ENCODE measurements around the gene PDK2. TPM values are rescaled to one million over a fixed set of nuclear protein-coding genes. Genes with fewer than 3 reads are reported as not detected.

Gene PDK2
- total and polyA plus RNA-seq, 10 of the 15 experiments (the other 5 are each of a cell fraction or from before 2014, with no cell fraction given) = 0.98 to 22.6 (median 12.3) TPM

GRCh38 chr17:50074227-50074626 lies 20.9 kb upstream of the PDK2 start:
- no peaks in the 10 kb centered on the region for H4K20me1 ChIP-seq (ENCODE audit: control insufficient read depth, insufficient read depth)

More at GRCh38 chr17:50074227-50074626, 20.9 kb upstream of the PDK2 start:
- POLR2A ChIA-PET = no interaction called here
- WGBS (ENCODE audit: insufficient coverage, insufficient replicate concordance, low lambda C conversion rate, missing lambda C conversion rate) = 84% methylated on average over 6 of the region's 6 CpGs
- in situ Hi-C loops (cut with MboI) (no loop called here), intact Hi-C loops (cut with micrococcal nuclease; ENCODE audit: unreplicated experiment) (no loop called here)
- SMC1A ChIA-PET (ENCODE audit: uncharacterized antibody, unreplicated experiment) = no interaction called here
- Histone ChIP-seq H3K27me3 (replicated peaks in 1 of 2; ENCODE audit: control insufficient read depth in 2 of 2, insufficient read depth in 2 of 2, low read length in 1 of 2) (no peaks in the 10 kb centered on the region), H3K9ac (ENCODE audit: control insufficient read depth, insufficient read depth, low read length) (no peak overlapping the region), H3K9me3 (replicated peaks; ENCODE audit: control insufficient read depth, insufficient read depth, low read length) (no peaks in the 10 kb centered on the region; the same call in 2 of the 3 replicates), H3K27ac (ENCODE audit: control insufficient read depth, insufficient read depth) (no peak overlapping the region), H3K4me2 (ENCODE audit: control insufficient read depth, insufficient read depth) (no peak overlapping the region), H2AFZ (ENCODE audit: control insufficient read depth, low read depth, low read length) (no peak overlapping the region), H3K4me1 (ENCODE audit: control insufficient read depth, insufficient read depth, low read length) (no peaks in the 10 kb centered on the region), H3K4me3 (no peak overlapping the region), H3K79me2 (ENCODE audit: control insufficient read depth, insufficient read depth, low read length) (no peaks in the 10 kb centered on the region), H3K36me3 (ENCODE audit: control insufficient read depth in 2 of 2, insufficient read depth in 2 of 2, low read length in 1 of 2) (peaks cover 0 to 4% of the 10 kb centered on the region in 2 experiments; a peak in 2 of 4 replicates)
- CTCF ChIA-PET = interaction anchor here (0.8 to 2.0 kb wide), 3 partner anchors 13 to 18 kb away, joined by 4 to 8 read pairs (median 5); no protein-coding TSS in a partner anchor
- TF ChIP-seq SMC3 (IDR thresholded peaks at IDR 0.05; ENCODE audit: borderline replicate concordance, low read length) (no peak), TBL1XR1 (IDR thresholded peaks at IDR 0.05; ENCODE audit: low read depth, low read length) (no peak), RELA (IDR thresholded peaks at IDR 0.05; ENCODE audit: borderline replicate concordance, partially characterized antibody) (no peak), HSF1 (IDR thresholded peaks at IDR 0.05; ENCODE audit: low read depth, low read length) (no peak), SUPT20H (IDR thresholded peaks at IDR 0.05; ENCODE audit: borderline replicate concordance, control insufficient read depth, low read depth, low read length) (no peak), BCL11A (IDR thresholded peaks at IDR 0.05; ENCODE audit: low read depth, low read length) (no peak), CTCF (IDR thresholded peaks at IDR 0.05 in 2 of 3, conservative IDR thresholded peaks at IDR 0.05 in 1 of 3; ENCODE audit: control insufficient read depth in 2 of 3, extremely low read depth in 1 of 3, insufficient read depth in 1 of 3, low read depth in 3 of 3, low read length in 3 of 3) (no peak), HCFC1 (IDR thresholded peaks at IDR 0.05; ENCODE audit: low read length) (no peak), SREBF1 (IDR thresholded peaks at IDR 0.05; ENCODE audit: low read length) (no peak), ZSCAN29 (IDR thresholded peaks at IDR 0.05) (no peak)
- RAD21 ChIA-PET (ENCODE audit: unreplicated experiment) = no interaction called here
- no peak for ATAC-seq
- no peak for FAIRE-seq
- DNase-seq (ENCODE audit: low read depth, low spot score) = no peak
- BruUV-seq (replicated peaks) = no TSS peak
